AG08395 (cell line): ENCODE data around the gene NAV3.

ENCODE experiments used
- DNase-seq: peaks from one replicate; pipeline ENCODE4 v3.0.0; 2012; ENCODE audit warnings: mixed read lengths, low spot score

Gene NAV3

DNA sequence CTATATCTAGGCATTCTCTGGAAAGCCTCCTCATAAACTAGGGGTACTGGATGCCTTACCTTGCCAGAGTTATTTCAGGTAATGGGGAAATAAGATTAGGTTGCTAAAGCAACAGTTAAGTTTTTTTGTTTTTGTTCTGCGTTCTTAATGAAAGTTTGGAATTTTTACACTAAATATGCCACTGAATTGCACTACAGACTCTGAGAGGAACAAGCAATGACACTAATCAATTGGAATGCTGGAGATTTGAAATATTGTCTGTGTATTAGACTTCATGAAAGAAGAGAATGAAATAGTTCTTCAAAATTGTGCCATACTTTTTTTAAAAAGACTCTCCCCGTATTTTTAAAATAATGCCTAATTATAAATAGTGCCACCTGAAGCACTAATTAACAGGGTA is 287.8 kb downstream of the NAV3 start:
- DNase-seq = peak; percentile 9

GRCh38 chr12:78119351-78119918 is 288.7 kb downstream of the NAV3 start:
- no peak for DNase-seq

GRCh38 chr12:78120306-78120705 is 289.6 kb downstream of the NAV3 start:
- DNase-seq = no peak

DNA sequence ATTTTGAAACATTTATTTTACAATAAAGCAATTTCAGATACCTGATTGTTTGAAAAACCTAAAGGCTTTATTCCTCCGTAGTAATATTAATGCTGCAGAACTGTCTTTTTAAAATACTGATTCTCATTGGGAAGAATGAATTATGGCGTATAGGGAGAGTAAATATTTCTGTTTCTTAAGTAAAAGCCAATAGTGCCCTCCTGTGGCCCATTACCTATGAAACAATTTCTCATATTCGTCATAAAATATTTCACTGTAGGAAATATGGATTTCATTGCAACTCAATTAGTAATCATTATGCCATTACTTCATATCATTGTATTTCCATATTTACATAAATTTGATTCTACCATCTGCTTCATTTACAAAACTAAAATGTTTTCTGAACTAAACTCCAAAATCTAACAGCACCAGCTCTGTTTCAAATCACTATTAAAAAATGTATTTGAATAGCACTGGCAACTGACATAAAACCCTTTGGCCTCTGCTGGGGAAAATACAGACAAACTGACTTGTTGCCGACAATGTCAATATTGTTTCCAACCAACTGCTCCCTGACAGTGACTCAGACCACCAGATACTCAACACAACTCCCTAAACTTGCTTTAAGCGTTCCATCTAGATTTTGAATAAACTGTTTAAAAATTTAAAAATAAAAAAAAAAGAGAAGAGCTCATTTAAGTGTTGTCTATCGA is 290.3 kb downstream of the NAV3 start:
- DNase-seq = peak; percentile 3

DNA sequence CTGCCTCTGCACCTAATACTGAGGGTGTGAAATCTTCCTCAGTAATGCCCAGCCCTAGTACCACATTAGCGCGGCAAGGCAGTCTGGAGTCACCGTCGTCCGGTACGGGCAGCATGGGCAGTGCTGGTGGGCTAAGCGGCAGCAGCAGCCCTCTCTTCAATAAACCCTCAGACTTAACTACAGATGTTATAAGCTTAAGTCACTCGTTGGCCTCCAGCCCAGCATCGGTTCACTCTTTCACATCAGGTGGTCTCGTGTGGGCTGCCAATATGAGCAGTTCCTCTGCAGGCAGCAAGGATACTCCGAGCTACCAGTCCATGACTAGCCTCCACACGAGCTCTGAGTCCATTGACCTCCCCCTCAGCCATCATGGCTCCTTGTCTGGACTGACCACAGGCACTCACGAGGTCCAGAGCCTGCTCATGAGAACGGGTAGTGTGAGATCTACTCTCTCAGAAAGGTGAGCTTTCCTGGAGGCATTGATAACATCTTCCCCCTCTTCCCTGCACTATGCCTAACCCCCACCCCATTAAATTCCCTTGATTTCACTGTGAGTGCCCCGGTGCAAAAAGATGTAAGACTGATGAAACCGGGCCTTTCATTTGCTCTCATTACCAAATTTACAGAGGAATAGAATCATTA is 291.4 kb downstream of the NAV3 start:
- no peak for DNase-seq

- no peak for DNase-seq
Measured at GRCh38 chr12:78128211-78128610, 297.5 kb downstream of the NAV3 start.

- DNase-seq = no peak
Measured at GRCh38 chr12:78143717-78144116, 313.0 kb downstream of the NAV3 start.

- no peak for DNase-seq
Measured at GRCh38 chr12:78145398-78145797, 314.7 kb downstream of the NAV3 start.

- peak; percentile 31 for DNase-seq
Measured at GRCh38 chr12:78146365-78146772, 315.7 kb downstream of the NAV3 start.

DNA sequence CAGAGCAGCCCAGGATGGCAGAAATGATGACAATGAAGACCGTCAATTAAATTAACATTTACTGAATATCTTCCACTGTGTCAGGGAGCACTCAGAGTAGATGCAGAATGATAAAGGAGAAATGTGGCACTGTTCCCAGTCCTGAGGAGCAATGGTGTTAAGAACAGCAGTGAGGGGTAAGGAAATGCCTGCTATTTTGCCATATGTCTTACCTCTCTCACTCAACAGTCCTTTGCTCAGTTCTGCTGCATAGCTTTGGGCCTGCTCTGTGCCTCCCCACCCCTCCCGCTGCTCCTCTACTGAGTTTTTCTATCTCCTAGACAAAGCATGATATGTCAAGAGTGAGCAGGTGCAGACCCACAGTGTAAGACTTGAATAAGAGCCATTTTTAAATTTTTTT is 318.8 kb downstream of the NAV3 start:
- no peak for DNase-seq

GRCh38 chr12:78155546-78155945 is 324.9 kb downstream of the NAV3 start:
- DNase-seq = no peak

DNA sequence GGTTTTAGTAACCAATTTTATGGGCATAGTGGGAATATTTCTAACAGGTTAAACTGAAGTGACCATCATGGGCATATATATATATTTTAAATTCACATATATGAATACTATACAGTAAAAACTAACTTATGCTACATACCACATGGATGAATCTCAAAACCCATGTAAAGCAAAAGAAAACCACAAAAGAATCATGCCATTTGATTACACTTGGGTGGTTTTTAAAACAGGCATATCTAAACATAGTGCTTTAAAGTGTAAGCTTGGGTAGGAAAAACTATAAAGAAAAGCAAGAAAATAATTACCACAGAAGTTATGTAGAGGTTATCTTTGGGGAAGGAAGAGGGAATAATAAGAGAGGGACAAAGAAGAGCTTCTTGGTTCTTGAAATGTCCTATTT is 326.1 kb downstream of the NAV3 start:
- DNase-seq = no peak

- DNase-seq = no peak
Measured at GRCh38 chr12:78157199-78157598, 326.5 kb downstream of the NAV3 start.

DNA sequence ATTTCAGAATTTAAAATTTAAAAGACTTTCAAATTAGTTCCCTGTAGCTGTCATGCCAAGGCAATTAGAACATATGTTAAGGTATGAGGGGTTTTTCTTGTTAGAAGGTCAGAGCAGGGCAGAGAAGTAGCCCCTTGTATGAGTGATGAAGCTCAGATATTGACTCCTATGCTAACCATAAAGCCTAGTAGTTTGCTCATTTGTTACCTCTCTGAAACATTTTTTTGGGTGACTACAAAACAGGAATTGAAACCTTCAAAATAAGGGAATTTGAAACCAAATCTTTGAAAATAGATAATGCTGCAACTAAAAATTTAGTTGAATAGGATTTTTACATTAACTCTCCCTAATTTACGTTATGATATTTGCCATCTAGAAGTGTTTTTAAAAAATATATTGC is 333.5 kb downstream of the NAV3 start:
- no peak for DNase-seq

GRCh38 chr12:78167510-78167909 is 336.8 kb downstream of the NAV3 start:
- DNase-seq = no peak

- no peak for DNase-seq
Measured at GRCh38 chr12:78171061-78171460, 340.4 kb downstream of the NAV3 start.

DNA sequence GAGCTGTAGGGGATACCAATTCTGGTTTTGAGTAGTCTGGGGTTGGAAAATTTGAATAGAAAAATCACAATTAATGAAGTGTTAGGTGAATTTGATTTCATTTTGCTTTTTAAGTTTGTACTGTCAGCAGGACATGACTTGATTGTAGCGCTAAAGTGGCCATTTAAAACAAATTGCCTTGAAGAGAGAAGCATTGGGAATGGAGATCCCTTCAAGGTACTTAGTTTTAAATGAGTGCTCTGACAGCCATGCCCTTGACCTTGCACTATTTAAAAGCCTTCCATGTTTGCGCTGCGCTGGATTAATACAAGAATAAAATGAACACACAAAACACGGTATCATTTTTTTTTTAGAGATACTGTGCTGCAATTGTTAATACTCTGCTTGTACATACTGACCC is 345.9 kb downstream of the NAV3 start:
- no peak for DNase-seq

- DNase-seq = no peak
Measured at GRCh38 chr12:78177298-78177697, 346.6 kb downstream of the NAV3 start.

DNA sequence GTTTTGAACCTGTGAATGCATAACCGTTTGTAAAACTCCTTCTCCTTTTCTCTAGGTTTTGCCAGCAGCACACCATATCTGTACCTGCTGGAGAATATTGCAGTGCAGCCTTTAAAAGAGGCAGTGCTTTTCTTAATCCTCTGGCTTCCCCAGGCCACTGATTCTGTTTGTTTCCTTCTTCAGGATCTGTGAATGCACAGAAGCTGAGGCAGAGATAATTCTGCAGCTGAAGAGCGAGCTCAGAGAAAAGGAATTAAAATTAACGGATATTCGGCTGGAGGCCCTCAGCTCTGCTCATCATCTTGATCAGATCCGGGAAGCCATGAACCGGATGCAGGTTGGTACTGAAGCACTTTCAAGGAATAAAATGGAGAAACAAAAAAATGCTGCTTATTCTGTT is 348.7 kb downstream of the NAV3 start:
- no peak for DNase-seq

- DNase-seq = no peak
Measured at GRCh38 chr12:78181544-78182162, 351.0 kb downstream of the NAV3 start.

GRCh38 chr12:78183824-78184223 is 353.1 kb downstream of the NAV3 start:
- DNase-seq = no peak

DNA sequence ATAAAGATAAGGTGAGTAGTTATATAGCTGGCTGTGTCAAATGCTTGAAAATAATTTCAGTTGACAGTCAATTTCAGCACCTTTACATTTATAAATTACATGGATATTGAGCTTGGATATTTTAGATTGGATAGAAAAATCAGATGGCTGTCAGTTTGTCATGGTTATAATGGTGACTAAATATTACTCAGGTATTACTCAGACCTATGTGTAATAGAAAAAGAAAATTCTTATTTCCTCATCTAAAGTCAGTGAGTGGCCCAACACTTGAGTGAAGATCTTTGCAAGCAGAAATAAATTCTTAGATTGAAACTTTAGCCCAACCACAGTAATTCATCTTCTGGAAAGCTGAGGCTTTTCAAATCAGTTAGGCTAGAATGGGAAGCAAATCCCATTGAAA is 354.4 kb downstream of the NAV3 start:
- peak; percentile 14 for DNase-seq

DNA sequence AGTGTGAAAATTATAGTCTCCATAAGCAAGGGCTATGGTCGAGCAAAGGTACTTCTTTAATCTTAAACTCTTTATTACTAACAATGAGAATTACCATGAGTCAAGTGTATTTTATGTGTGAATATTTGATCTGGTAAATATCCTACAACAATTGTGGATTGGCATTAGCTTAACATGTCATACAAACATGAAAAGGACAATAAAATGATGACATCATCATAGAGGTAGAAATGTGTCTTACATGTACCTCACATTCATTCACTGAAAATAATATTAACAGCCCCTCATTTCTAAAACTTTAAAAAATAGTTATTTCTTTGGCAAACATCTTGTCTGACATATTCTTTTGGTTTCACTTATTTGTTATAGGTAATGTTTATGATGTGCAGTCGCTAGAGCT is 355.0 kb downstream of the NAV3 start:
- no peak for DNase-seq
